Endothelial cell of umbilical vein (primary cell): ENCODE data around the gene ADM2. TPM values are rescaled to one million over a fixed set of nuclear protein-coding genes. Genes with fewer than 3 reads are reported as not detected.

Source experiments
- BruUV-seq: library from RNA; stranded (reverse); fragments of 400-500 nt; replicated peaks from 2 replicates; lab custom pipeline; 2021; lab: Mats Ljungman, UMichigan
- CTCF ChIA-PET: fragments of 300-600, 350-600 bp; sonication (Branson Sonifier 250); formaldehyde crosslinking; loops from one replicate; lab custom pipeline; 2021; ENCODE audit warnings: antibody characterized with exemption, inconsistent platforms; lab: Charles Lee
- POLR2A ChIA-PET: fragments of 300-600, 350-600 bp; sonication (Branson Sonifier 250); formaldehyde crosslinking; loops from one replicate; lab custom pipeline; 2021; ENCODE audit warnings: antibody characterized with exemption, inconsistent platforms; lab: Charles Lee
- DNase-seq: peaks from one replicate; pipeline ENCODE4 v3.0.0-alpha.2; 2011; ENCODE audit warnings: low read depth, low spot score
- FAIRE-seq: peaks from 2 replicates; lab custom pipeline; 2011; peaks lifted over from hg19 to GRCh38; lab: Jason Lieb, UNC
- H2AFZ ChIP-seq: 2 replicates; pipeline ENCODE4 v1.6.0; 2012; ENCODE audit warnings: low read depth, low read length, control low read depth, inconsistent platforms
- H3K27ac ChIP-seq: 2 replicates; pipeline ENCODE4 v1.5.1; 2011; ENCODE audit warnings: low read depth, mild to moderate bottlenecking, control low read depth, low read length, moderate library complexity; ENCODE audit not compliant: insufficient read depth
- H3K27me3 ChIP-seq, 2 experiments: 2 replicates each; pipeline versions ENCODE4 v1.6.0 to v1.6.1; 2011; ENCODE audit warnings: low read length in 2 of 2, mixed read lengths in 1 of 2; ENCODE audit not compliant: control insufficient read depth in 2 of 2, insufficient read depth in 2 of 2
- H3K36me3 ChIP-seq, 2 experiments: 2 replicates in 1 of 2; 3 replicates in 1 of 2; pipeline ENCODE4 v1.5.1; 2011; ENCODE audit warnings: low read length in 2 of 2, mild to moderate bottlenecking in 1 of 2, moderate library complexity in 1 of 2; ENCODE audit not compliant: control insufficient read depth in 2 of 2, insufficient read depth in 2 of 2; ENCODE audit errors: extremely low read depth in 1 of 2
- H3K4me1 ChIP-seq: 3 replicates; pipeline ENCODE4 v1.5.1; 2011; ENCODE audit warnings: mild to moderate bottlenecking, low read length; ENCODE audit not compliant: control insufficient read depth, insufficient read depth; ENCODE audit errors: extremely low read depth
- H3K4me2 ChIP-seq: 2 replicates; pipeline ENCODE4 v1.6.1; 2011; ENCODE audit warnings: low read length, control low read depth, mixed read lengths; ENCODE audit not compliant: insufficient read depth
- H3K4me3 ChIP-seq, 3 experiments: fragments of 200-600 bp in 1 of 3; sonication (generic), shearing (Covaris generic) in 1 of 3; replicated peaks in 1 of 3; 2 replicates each; pipeline ENCODE4 v1.5.1; 2011 to 2016; ENCODE audit warnings: control low read depth in 3 of 3, low read length in 3 of 3, mild to moderate bottlenecking in 2 of 3, inconsistent platforms in 1 of 3, low read depth in 1 of 3, moderate library complexity in 1 of 3; ENCODE audit not compliant: insufficient read depth in 1 of 3
- H3K79me2 ChIP-seq: 2 replicates; pipeline ENCODE4 v1.6.0; 2012; ENCODE audit warnings: low read length, inconsistent platforms; ENCODE audit not compliant: control insufficient read depth, insufficient read depth
- H3K9ac ChIP-seq: replicated peaks from 2 replicates; pipeline ENCODE3; 2011; ENCODE audit warnings: low read length, control low read depth; ENCODE audit not compliant: insufficient read depth; ENCODE audit errors: extremely low read depth
- H3K9me1 ChIP-seq: replicated peaks from 3 replicates; pipeline ENCODE4 v1.6.0; 2011; ENCODE audit warnings: mild to moderate bottlenecking, low read length; ENCODE audit not compliant: control insufficient read depth, insufficient read depth; ENCODE audit errors: extremely low read depth
- H3K9me3 ChIP-seq: replicated peaks from 2 replicates; pipeline ENCODE4 v1.5.1; 2012; ENCODE audit warnings: low read length, inconsistent platforms; ENCODE audit not compliant: control insufficient read depth, insufficient read depth
- H4K20me1 ChIP-seq: replicated peaks from 2 replicates; pipeline ENCODE3; 2011; ENCODE audit warnings: mild to moderate bottlenecking, low read length; ENCODE audit not compliant: control insufficient read depth, insufficient read depth; ENCODE audit errors: extremely low read depth
- CTCF ChIP-seq, 2 donors: IDR thresholded peaks; 1 replicate in 1 of 2; 2 replicates in 1 of 2; pipeline ENCODE4 v1.5.1; 2011; ENCODE audit warnings: low read length in 2 of 2, mild to moderate bottlenecking in 2 of 2, moderate library complexity in 2 of 2, control low read depth in 1 of 2, inconsistent platforms in 1 of 2, low read depth in 1 of 2; ENCODE audit not compliant: insufficient read depth in 1 of 2; ENCODE audit errors: extremely low read depth in 1 of 2
- MAX ChIP-seq: IDR thresholded peaks from 2 replicates; pipeline ENCODE4 v1.6.1; 2011; ENCODE audit not compliant: insufficient read depth, insufficient read length
- POLR2A ChIP-seq: IDR thresholded peaks from 2 replicates; pipeline ENCODE4 v1.6.1; 2012; ENCODE audit warnings: low read depth, mild to moderate bottlenecking, control low read depth, low read length
- POLR2AphosphoS5 ChIP-seq: IDR thresholded peaks from 2 replicates; pipeline ENCODE4 v1.6.1; 2012; ENCODE audit warnings: low read depth, mild to moderate bottlenecking, control low read depth, low read length, moderate library complexity; ENCODE audit not compliant: insufficient read depth
- dilution Hi-C: fragments of 300-500 bp; cut with MboI; formaldehyde crosslinking; loops from one replicate; pipeline ENCODE4 v1.15.0; 2019; ENCODE audit warnings: low sequenced_read_pairs; ENCODE audit not compliant: extremely low pct_ligation_motif_present
- intact Hi-C: fragments of 100-400 bp; cut with micrococcal nuclease; formaldehyde crosslinking; loops from one replicate; pipeline ENCODE4 v1.10.0; 2022
- polyA plus RNA-seq, 4 experiments: library from polyadenylated mRNA; depleted of rRNA in 3 of 4; stranded (reverse) in 3 of 4; unstranded in 1 of 4; fragments of >200 nt; gene quantifications; 2 replicates each; pipeline versions ENCODE4 v1.2.1 to v1.2.3, GENCODE V29; 2011 to 2012; ENCODE audit warnings: missing spikeins in 1 of 4
- total RNA-seq: library from RNA; stranded (reverse); gene quantifications from 2 replicates; pipeline ENCODE4 v1.2.3, GENCODE V29; 2021

ADM2 gene
- total and polyA plus RNA-seq, 2 donors (not counting 3 experiments of a cell fraction or from before 2014, with no cell fraction given) = 0.28 to 1.5 TPM

DNA sequence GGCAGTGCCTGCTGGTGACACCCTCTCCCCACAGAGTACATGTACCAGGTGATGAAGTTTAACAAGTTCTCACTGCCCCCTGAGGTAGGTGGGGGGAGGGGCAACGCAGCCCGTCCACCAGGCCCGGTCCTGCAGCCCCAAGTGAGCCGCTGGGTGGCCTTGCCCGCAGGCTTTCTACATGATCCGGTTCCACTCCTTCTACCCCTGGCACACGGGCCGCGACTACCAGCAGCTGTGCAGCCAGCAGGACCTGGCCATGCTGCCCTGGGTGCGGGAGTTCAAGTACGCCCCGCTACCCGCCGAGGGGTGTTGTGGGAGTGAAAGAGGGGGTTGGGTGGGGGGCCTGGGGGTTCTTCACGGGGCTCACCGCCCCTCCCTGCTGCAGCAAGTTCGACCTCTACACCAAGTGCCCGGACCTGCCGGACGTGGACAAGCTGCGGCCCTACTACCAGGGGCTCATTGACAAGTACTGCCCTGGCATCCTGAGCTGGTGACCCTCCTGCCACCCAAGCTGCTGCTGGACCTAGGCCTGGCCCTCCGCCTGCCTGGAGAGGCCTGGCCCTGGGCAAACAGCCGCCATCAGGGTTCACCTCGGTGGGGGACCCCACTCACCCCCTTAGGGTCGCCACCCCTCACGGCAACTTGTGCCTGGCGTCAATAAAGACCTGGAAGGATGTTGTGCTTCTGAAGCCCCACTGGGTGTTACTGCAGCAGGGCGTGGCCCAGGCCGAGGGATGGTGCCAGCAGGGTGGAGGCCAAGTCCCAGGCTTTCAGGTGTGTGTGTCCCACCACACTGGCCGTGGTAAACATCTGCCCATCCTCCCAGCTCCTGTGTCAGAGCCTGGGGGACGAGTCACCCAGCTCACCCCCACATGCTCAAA is 8.3 kb downstream of the ADM2 start:
- Histone ChIP-seq H3K79me2 (no peaks in the 10 kb centered on the region), H3K9me1 (no peaks in the 10 kb centered on the region), H2AFZ (no peak overlapping the region), H3K9me3 (no peaks in the 10 kb centered on the region), H3K9ac (no peak overlapping the region), H3K4me3 (no peak overlapping the region), H3K36me3 (no peaks in the 10 kb centered on the region), H3K4me2 (no peak overlapping the region), H3K4me1 (no peaks in the 10 kb centered on the region), H3K27ac (no peak overlapping the region), H4K20me1 (no peaks in the 10 kb centered on the region), H3K27me3 (no peaks in the 10 kb centered on the region)
- TF ChIP-seq POLR2A (no peak), CTCF (IDR thresholded peaks at IDR 0.05; ENCODE audit: extremely low read depth in 1 of 2, insufficient read depth in 1 of 2, low read depth in 1 of 2, low read length in 2 of 2) (no peak), POLR2AphosphoS5 (no peak), MAX (no peak)
- ChIA-PET POLR2A (no interaction called here), CTCF (no interaction called here)
- BruUV-seq = no TSS peak
- dilution Hi-C loops = no loop called here
- DNase-seq (no peak), FAIRE-seq (no peak)
- intact Hi-C loops = no loop called here
